Osteocyte (in vitro differentiated cells): ENCODE data around the gene DUOXA2. TPM values are rescaled to one million over a fixed set of nuclear protein-coding genes. Genes with fewer than 3 reads are reported as not detected.

Source experiments
- DNase-seq: peaks from one replicate; pipeline ENCODE4 v3.0.0; 2021; ENCODE audit warnings: mixed read lengths; ENCODE audit not compliant: unreplicated experiment; ENCODE audit errors: extremely low spot score
- H3K27ac Mint-ChIP-seq: one replicate; pipeline ENCODE4 v1.8.0; 2021; ENCODE audit warnings: mild to moderate bottlenecking, mixed read lengths; ENCODE audit not compliant: unreplicated experiment
- H3K27me3 Mint-ChIP-seq: one replicate; pipeline ENCODE4 v1.8.0; 2021; ENCODE audit warnings: mixed read lengths; ENCODE audit not compliant: unreplicated experiment
- H3K36me3 Mint-ChIP-seq: one replicate; pipeline ENCODE4 v1.8.0; 2021; ENCODE audit warnings: mixed read lengths; ENCODE audit not compliant: unreplicated experiment
- H3K4me1 Mint-ChIP-seq: one replicate; pipeline ENCODE4 v1.8.0; 2021; ENCODE audit warnings: mixed read lengths; ENCODE audit not compliant: unreplicated experiment
- H3K4me3 Mint-ChIP-seq: one replicate; pipeline ENCODE4 v1.8.0; 2021; ENCODE audit warnings: mild to moderate bottlenecking, moderate library complexity, mixed read lengths; ENCODE audit not compliant: unreplicated experiment
- H3K9me3 Mint-ChIP-seq: one replicate; pipeline ENCODE4 v1.8.0; 2021; ENCODE audit warnings: mixed read lengths; ENCODE audit not compliant: unreplicated experiment
- CTCF ChIP-seq: fragments of 200-600 bp; sonication (generic); IDR thresholded peaks from 2 replicates; pipeline ENCODE4 v1.5.0; 2021; ENCODE audit warnings: antibody characterized with exemption, mild to moderate bottlenecking, moderate library complexity
- total RNA-seq: library from RNA; stranded (reverse); gene quantifications from 2 replicates; pipeline ENCODE4 v1.2.1, GENCODE V29; 2021

The DUOXA2 gene
- total RNA-seq, 1 donor from 2014 or later: not detected

DNA sequence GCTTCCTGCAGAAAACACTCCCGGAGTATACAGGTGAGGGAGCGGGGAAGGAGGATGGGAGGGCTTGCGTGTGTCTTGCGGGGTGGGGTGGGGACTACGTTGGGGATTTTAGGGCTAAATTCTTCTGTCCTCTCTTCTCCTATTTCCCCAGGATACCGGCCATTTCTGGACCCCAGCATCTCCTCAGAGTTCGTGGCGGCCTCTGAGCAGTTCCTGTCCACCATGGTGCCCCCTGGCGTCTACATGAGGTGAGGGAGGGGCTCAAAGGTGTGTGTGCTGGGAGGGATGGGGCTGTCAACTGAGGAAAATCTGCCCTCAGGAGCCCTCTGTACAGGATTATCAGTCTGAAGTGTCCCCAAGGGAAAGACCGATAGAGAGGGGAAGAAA is 22.2 kb downstream of the DUOXA2 start:
- peak; percentile 8 for TF ChIP-seq CTCF
- Mint-ChIP-seq H3K4me3 (no peak overlapping the region), H3K27ac (no peak overlapping the region), H3K4me1 (peaks cover 7% of the 10 kb centered on the region), H3K27me3 (peaks cover 42% of the 10 kb centered on the region), H3K36me3 (no peaks in the 10 kb centered on the region), H3K9me3 (no peaks in the 10 kb centered on the region)
- no peak for DNase-seq

DNA sequence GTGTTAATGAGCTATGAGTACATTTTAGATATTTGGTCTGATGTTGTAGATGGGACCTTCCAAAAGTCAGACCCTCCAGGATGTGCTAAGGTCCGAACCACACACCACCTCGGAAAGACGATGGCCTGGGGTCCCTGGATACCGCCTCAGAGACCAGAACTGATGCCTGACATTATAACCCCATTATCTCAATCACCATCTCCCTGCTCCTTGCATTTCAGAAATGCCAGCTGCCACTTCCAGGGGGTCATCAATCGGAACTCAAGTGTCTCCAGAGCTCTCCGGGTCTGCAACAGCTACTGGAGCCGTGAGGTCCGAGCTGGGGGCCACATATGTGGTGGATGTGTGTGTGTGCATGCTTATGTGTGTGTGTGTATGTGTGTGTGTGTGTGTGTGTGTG is 23.6 kb downstream of the DUOXA2 start:
- Mint-ChIP-seq H3K27me3 (peaks cover 32% of the 10 kb centered on the region), H3K9me3 (no peaks in the 10 kb centered on the region)

DNA sequence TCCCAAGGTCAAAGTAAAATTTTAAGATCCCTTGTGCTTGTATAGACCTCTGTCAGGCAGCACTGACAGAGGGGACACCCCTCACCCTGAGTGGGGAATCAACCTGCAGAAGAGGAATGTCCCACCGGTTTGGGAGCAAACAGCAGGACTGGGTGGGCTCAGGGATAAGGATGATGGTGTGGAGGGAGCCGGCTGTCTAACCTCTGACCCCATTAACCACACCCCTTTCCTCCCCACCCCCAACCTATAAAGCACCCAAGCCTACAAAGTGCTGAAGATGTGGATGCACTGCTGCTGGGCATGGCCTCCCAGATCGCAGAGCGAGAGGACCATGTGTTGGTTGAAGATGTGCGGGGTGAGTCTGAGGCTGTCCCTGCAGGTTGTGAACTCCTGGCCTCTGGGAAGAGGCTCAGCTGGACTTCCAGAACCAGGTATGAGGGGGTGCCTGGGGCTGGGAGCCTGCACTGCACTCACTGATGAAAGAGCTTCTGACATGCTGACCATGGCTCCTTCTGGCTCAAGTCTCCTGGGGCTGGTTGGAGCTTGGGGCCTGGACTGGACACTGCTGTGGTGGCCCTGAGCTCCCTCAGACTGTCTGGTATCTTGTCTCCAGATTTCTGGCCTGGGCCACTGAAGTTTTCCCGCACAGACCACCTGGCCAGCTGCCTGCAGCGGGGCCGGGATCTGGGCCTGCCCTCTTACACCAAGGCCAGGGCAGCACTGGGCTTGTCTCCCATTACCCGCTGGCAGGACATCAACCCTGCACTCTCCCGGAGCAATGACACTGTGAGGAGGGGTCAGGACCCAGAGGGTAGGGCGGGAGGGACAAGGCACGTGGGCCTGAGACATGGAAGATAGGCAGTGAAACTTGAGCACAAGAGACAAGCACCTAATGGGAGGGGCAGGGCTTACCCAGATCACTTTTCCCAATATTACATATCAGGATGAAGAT is 25.0 kb downstream of the DUOXA2 start:
- TF ChIP-seq CTCF: no peak
- no peak overlapping the region for H3K4me3 Mint-ChIP-seq
- H3K9me3 Mint-ChIP-seq: no peaks in the 10 kb centered on the region
- peaks cover 4% of the 10 kb centered on the region for H3K4me1 Mint-ChIP-seq
- DNase-seq: no peak
- H3K27me3 Mint-ChIP-seq: peaks cover 18% of the 10 kb centered on the region
- H3K36me3 Mint-ChIP-seq: no peaks in the 10 kb centered on the region
- H3K27ac Mint-ChIP-seq: no peak overlapping the region

More for the DNA sequence above, 23.6 kb downstream of the DUOXA2 start:
- no peak overlapping the region for H3K27ac Mint-ChIP-seq
- peaks cover 7% of the 10 kb centered on the region for H3K4me1 Mint-ChIP-seq
- DNase-seq: no peak
- no peak for TF ChIP-seq CTCF
- H3K4me3 Mint-ChIP-seq: no peak overlapping the region
- H3K36me3 Mint-ChIP-seq: no peaks in the 10 kb centered on the region

DNA sequence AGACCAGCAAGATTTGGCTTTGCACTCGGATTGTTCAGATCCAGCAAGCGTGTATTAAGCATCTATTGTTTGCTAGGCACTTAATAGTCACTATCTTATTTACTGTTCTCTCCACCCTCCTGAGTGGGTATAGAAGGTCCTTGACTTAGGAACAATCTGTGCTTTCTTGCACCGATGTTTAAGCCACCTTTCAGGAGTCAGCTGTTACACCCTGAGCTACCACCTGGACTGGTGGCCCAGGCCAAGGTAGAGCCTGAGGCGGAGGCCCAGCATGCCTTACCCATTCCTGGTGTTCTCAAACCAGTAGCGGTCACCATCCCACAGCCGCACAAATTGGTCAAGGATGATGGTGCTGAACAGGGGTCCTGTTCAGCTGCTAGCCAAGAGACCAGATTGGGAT is 25.6 kb downstream of the DUOXA2 start:
- Mint-ChIP-seq H3K36me3 (no peaks in the 10 kb centered on the region), H3K4me1 (peaks cover 2% of the 10 kb centered on the region), H3K4me3 (no peak overlapping the region)

More for the DNA sequence above, 25.6 kb downstream of the DUOXA2 start:
- no peak for TF ChIP-seq CTCF
- Mint-ChIP-seq H3K27me3 (peaks cover 15% of the 10 kb centered on the region), H3K9me3 (no peaks in the 10 kb centered on the region), H3K27ac (no peak overlapping the region)
- no peak for DNase-seq
